Measurements from ENCODE around the gene TMEM187. TPM values are rescaled to one million over a fixed set of nuclear protein-coding genes. Genes with fewer than 3 reads are reported as not detected.

TMEM187 gene
- total and polyA plus RNA-seq, 4 experiments from 2014 or later = 10.4 to 23.8 (median 13.8) TPM

DNA sequence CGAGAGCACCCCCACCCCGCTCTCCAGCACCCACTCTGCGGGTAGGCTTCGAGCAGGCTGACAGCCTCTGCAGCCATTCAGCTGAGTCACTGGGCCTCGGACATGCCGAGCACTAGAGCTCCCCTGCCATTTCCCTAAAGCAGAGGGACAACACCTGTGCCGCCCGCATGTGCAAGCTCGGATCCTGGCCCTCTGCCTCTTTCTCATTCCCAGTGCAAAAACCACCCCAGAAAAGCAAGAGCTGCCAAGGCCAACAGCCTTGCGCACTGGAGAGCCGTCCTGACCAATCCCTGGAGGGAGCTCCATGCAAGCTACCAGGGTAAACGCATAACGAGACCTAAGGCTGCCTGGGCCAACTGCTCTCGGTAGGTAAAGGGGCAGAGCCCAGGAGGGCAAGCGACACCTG is 6.3 kb upstream of the TMEM187 start:
- H3K27ac ChIP-seq (ENCODE audit: low read depth, low read length) = peak overlapping the region; percentile 99
- peaks cover 14 to 21% of the 10 kb centered on the region in 2 donors for H3K36me3 Mint-ChIP-seq
- H3K9me3 Mint-ChIP-seq = no peaks in the 10 kb centered on the region
- intact Hi-C loops (cut with micrococcal nuclease) = no loop called here
- no peak overlapping the region for H3K4me3 ChIP-seq (ENCODE audit: low read length in 2 of 2)
- H3K4me3 Mint-ChIP-seq = peak overlapping the region in 7 of 8 donors; percentile 21 to 100 (median 100)
- peaks cover 29% of the 10 kb centered on the region for H3K36me3 ChIP-seq (ENCODE audit: insufficient read depth, low read length)
- H3K27me3 Mint-ChIP-seq = no peaks in the 10 kb centered on the region
- ChIA-PET POLR2A (ENCODE audit: partially characterized antibody) (interaction anchor here (0.6 to 10.3 kb wide), 12 partner anchors 12 to 432 kb away, joined by 3 to 176 read pairs (median 5); partner anchors contain the start of genes ARHGAP4, AVPR2, IDH3G and RPL10), CTCF (ENCODE audit: partially characterized antibody) (interaction anchor here (0.6 to 6.1 kb wide), 7 partner anchors 13 to 407 kb away, joined by 3 to 31 read pairs (median 12); partner anchors contain the start of genes ARHGAP4 and PLXNB3)
- no peaks in the 10 kb centered on the region for H3K9me3 ChIP-seq (ENCODE audit: control insufficient read depth in 1 of 2, low read length in 2 of 2)
- peaks cover 13 to 44% (median 27%) of the 10 kb centered on the region in 4 donors for H3K4me1 Mint-ChIP-seq
- no peaks in the 10 kb centered on the region for H3K27me3 ChIP-seq (ENCODE audit: insufficient read depth, low read length)
- no peak for DNase-seq
- H3K4me1 ChIP-seq (ENCODE audit: insufficient read depth, low read length) = peaks cover 44% of the 10 kb centered on the region
- peak overlapping the region in 5 of 7 donors; percentile 94 to 98 (median 95) for H3K27ac Mint-ChIP-seq

DNA sequence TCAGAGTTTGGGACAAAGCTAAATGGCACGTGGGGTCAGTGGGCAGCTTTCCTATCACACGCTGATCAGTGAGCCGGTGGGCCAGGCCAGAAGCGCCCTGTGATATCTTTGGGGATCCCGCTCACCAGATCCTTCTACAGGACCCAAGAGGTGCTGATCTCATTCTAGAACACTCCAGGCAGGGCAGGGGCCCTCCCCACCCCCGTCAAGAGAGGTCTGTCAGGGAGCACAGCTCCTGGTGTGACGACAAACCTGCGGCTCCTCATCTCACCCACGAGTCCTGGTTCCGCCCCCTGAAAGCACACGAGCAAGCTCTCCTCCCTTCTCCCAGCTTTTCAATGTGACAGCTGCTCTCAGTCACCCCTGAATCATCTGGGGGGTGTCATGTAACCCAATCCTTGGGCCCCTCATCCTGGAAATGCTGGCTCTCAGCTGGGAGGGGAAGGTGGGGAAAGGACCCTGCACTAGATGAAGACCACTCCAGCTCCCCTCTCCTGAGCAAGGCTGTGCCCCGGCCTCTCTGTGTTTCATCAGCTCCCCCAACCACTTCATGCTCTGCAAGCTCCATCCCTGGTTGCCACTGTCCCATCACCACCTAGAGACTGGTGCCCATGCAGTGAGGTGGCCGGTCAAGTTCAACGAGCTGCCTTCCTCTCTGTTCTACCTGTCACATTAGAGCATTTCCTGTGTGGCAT is 5.6 kb upstream of the TMEM187 start:
- H3K4me1 Mint-ChIP-seq = peaks cover 13 to 44% (median 29%) of the 10 kb centered on the region in 4 donors

GRCh38 chrX:153967536-153968224 is 4.9 kb upstream of the TMEM187 start:
- H3K4me3 ChIP-seq (ENCODE audit: low read length in 2 of 2) = peak overlapping the region; percentile 42 to 90
- no peaks in the 10 kb centered on the region for H3K9me3 ChIP-seq (ENCODE audit: control insufficient read depth in 1 of 2, low read length in 2 of 2)
- Mint-ChIP-seq H3K27ac (peak overlapping the region; percentile 94 to 99 (median 96)), H3K36me3 (peaks cover 9 to 18% of the 10 kb centered on the region in 2 donors), H3K27me3 (peaks cover 0 to 1% of the 10 kb centered on the region in 2 donors), H3K4me1 (peaks cover 13 to 44% (median 29%) of the 10 kb centered on the region in 4 donors), H3K4me3 (peak overlapping the region; percentile 92 to 100 (median 100)), H3K9me3 (no peaks in the 10 kb centered on the region)
- H3K27me3 ChIP-seq (ENCODE audit: insufficient read depth, low read length) = no peaks in the 10 kb centered on the region
- intact Hi-C loops (cut with micrococcal nuclease) = no loop called here
- ChIA-PET CTCF (ENCODE audit: partially characterized antibody) (interaction anchor here (1.0 to 6.1 kb wide), 9 partner anchors 15 to 204 kb away, joined by 3 to 31 read pairs (median 6); partner anchors contain the start of genes ARHGAP4 and PLXNB3), POLR2A (ENCODE audit: partially characterized antibody) (interaction anchor here (0.8 to 10.3 kb wide), 14 partner anchors 13 to 430 kb away, joined by 3 to 176 read pairs (median 6); partner anchors contain the start of genes ARHGAP4, AVPR2, IDH3G and IRAK1)
- H3K27ac ChIP-seq (ENCODE audit: low read depth, low read length) = peak overlapping the region; percentile 99
- H3K4me1 ChIP-seq (ENCODE audit: insufficient read depth, low read length) = peaks cover 44% of the 10 kb centered on the region
- peak; percentile 42 to 70 (median 50) for DNase-seq
- peaks cover 15% of the 10 kb centered on the region for H3K36me3 ChIP-seq (ENCODE audit: insufficient read depth, low read length)

More for the DNA sequence above, 5.6 kb upstream of the TMEM187 start:
- Mint-ChIP-seq H3K4me3 (peak overlapping the region; percentile 92 to 100 (median 100)), H3K36me3 (peaks cover 16 to 18% of the 10 kb centered on the region in 2 donors), H3K9me3 (no peaks in the 10 kb centered on the region), H3K27ac (peak overlapping the region; percentile 94 to 99 (median 96)), H3K27me3 (peaks cover 0 to 1% of the 10 kb centered on the region in 2 donors)
- H3K9me3 ChIP-seq (ENCODE audit: control insufficient read depth in 1 of 2, low read length in 2 of 2) = no peaks in the 10 kb centered on the region
- H3K4me3 ChIP-seq (ENCODE audit: low read length in 2 of 2) = peak overlapping the region; percentile 24 to 90
- CTCF ChIA-PET (ENCODE audit: partially characterized antibody) = interaction anchor here (1.0 to 6.1 kb wide), 7 partner anchors 14 to 407 kb away, joined by 3 to 31 read pairs (median 12); partner anchors contain the start of genes ARHGAP4 and PLXNB3
- peaks cover 22% of the 10 kb centered on the region for H3K36me3 ChIP-seq (ENCODE audit: insufficient read depth, low read length)
- H3K27ac ChIP-seq (ENCODE audit: low read depth, low read length) = peak overlapping the region; percentile 99
- no peaks in the 10 kb centered on the region for H3K27me3 ChIP-seq (ENCODE audit: insufficient read depth, low read length)
- peaks cover 44% of the 10 kb centered on the region for H3K4me1 ChIP-seq (ENCODE audit: insufficient read depth, low read length)
- DNase-seq = peak in 1 of 5 donors; percentile 74
- POLR2A ChIA-PET (ENCODE audit: partially characterized antibody) = interaction anchor here (0.9 to 10.3 kb wide), 13 partner anchors 13 to 431 kb away, joined by 3 to 176 read pairs (median 5); partner anchors contain the start of genes ARHGAP4, AVPR2, IDH3G and IRAK1
- intact Hi-C loops (cut with micrococcal nuclease) = no loop called here

GRCh38 chrX:153968255-153968654 is 4.3 kb upstream of the TMEM187 start:
- Histone ChIP-seq H3K27me3 (ENCODE audit: insufficient read depth, low read length) (no peaks in the 10 kb centered on the region), H3K4me1 (ENCODE audit: insufficient read depth, low read length) (peaks cover 45% of the 10 kb centered on the region), H3K9me3 (ENCODE audit: control insufficient read depth in 1 of 2, low read length in 2 of 2) (no peaks in the 10 kb centered on the region), H3K36me3 (ENCODE audit: insufficient read depth, low read length) (peaks cover 10% of the 10 kb centered on the region), H3K4me3 (ENCODE audit: low read length in 2 of 2) (peak overlapping the region; percentile 42 to 90), H3K27ac (ENCODE audit: low read depth, low read length) (peak overlapping the region; percentile 99)
- intact Hi-C loops (cut with micrococcal nuclease) = no loop called here
- ChIA-PET CTCF (ENCODE audit: partially characterized antibody) (interaction anchor here (1.0 to 6.1 kb wide), 10 partner anchors 12 to 82 kb away, joined by 3 to 31 read pairs (median 6); partner anchors contain the start of gene ARHGAP4), POLR2A (ENCODE audit: partially characterized antibody) (interaction anchor here (0.8 to 10.3 kb wide), 15 partner anchors 9 to 405 kb away, joined by 3 to 176 read pairs (median 4); partner anchors contain the start of genes ARHGAP4 and IRAK1)
- peak in 1 of 5 donors; percentile 44 for DNase-seq
- H3K27me3 Mint-ChIP-seq = peaks cover 0 to 1% of the 10 kb centered on the region in 2 donors
- H3K36me3 Mint-ChIP-seq = peaks cover 4 to 18% of the 10 kb centered on the region in 2 donors
- H3K9me3 Mint-ChIP-seq = no peaks in the 10 kb centered on the region
- H3K27ac Mint-ChIP-seq = peak overlapping the region; percentile 94 to 99 (median 96)
- peak overlapping the region; percentile 92 to 100 (median 100) for H3K4me3 Mint-ChIP-seq
- H3K4me1 Mint-ChIP-seq = peaks cover 13 to 47% (median 32%) of the 10 kb centered on the region in 4 donors

- Mint-ChIP-seq H3K9me3 (no peaks in the 10 kb centered on the region), H3K4me3 (peak overlapping the region; percentile 92 to 100 (median 100)), H3K27ac (peak overlapping the region; percentile 94 to 99 (median 96)), H3K36me3 (peaks cover 4 to 18% of the 10 kb centered on the region in 2 donors), H3K27me3 (peaks cover 0 to 1% of the 10 kb centered on the region in 2 donors), H3K4me1 (peaks cover 13 to 52% (median 37%) of the 10 kb centered on the region in 4 donors)
- CTCF ChIA-PET (ENCODE audit: partially characterized antibody) = interaction anchor here (0.8 to 6.1 kb wide), 10 partner anchors 12 to 81 kb away, joined by 3 to 31 read pairs (median 4); partner anchors contain the start of gene ARHGAP4
- POLR2A ChIA-PET (ENCODE audit: partially characterized antibody) = interaction anchor here (0.9 to 10.3 kb wide), 13 partner anchors 9 to 404 kb away, joined by 3 to 176 read pairs (median 4); partner anchors contain the start of genes ARHGAP4 and IRAK1
- H3K36me3 ChIP-seq (ENCODE audit: insufficient read depth, low read length) = peaks cover 5% of the 10 kb centered on the region
- intact Hi-C loops (cut with micrococcal nuclease) = no loop called here
- peak overlapping the region; percentile 42 to 90 for H3K4me3 ChIP-seq (ENCODE audit: low read length in 2 of 2)
- H3K27ac ChIP-seq (ENCODE audit: low read depth, low read length) = peak overlapping the region; percentile 99
- peak in 4 of 5 donors; percentile 40 to 69 (median 44) for DNase-seq
- H3K4me1 ChIP-seq (ENCODE audit: insufficient read depth, low read length) = peaks cover 50% of the 10 kb centered on the region
- H3K9me3 ChIP-seq (ENCODE audit: control insufficient read depth in 1 of 2, low read length in 2 of 2) = no peaks in the 10 kb centered on the region
- H3K27me3 ChIP-seq (ENCODE audit: insufficient read depth, low read length) = no peaks in the 10 kb centered on the region
Measured at GRCh38 chrX:153968754-153969124, 3.8 kb upstream of the TMEM187 start.

DNA sequence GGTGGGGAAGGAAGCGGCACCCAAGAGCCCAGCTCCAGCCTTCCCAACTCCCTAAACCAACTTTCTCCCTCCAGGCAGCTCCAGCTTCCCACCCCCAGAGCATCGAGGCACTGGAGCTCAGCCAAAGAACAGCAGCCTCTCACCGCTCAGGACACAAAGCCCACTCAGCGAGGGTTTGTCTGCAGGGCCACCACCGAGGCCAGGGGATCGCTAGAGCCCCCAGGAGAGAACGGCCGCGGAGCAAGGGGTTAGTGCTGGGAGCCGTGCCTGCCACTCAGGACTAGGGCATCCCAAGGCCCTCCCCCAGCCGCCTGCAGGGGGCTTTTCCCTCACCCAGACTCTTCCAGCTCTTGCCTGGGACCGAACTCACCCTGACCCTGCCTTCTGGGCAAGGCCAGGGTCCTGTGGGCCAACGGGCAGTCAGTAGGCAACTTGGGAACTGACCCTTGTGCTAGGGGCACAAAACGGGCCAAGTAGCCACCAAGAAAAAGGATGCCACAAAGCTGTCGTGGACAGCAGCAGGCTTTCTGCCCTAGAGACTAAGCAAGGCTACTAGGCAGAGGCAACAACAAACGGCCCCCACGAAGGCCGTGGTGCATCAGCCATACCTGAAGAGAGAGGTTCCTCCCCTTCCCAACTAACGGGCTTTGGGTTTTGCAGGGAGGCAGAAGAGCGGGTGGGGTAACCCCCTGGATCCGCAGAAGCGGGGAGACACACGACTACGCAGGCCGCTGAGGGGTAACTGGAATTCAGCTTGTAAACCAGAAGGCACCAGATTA is 3.2 kb upstream of the TMEM187 start:
- Mint-ChIP-seq H3K27me3 (peaks cover 0 to 1% of the 10 kb centered on the region in 2 donors), H3K4me1 (peaks cover 16 to 58% (median 41%) of the 10 kb centered on the region in 4 donors), H3K9me3 (no peaks in the 10 kb centered on the region), H3K4me3 (peak overlapping the region; percentile 92 to 100 (median 100)), H3K27ac (peak overlapping the region; percentile 87 to 99 (median 95)), H3K36me3 (peaks cover 4 to 18% of the 10 kb centered on the region in 2 donors)
- peaks cover 56% of the 10 kb centered on the region for H3K4me1 ChIP-seq (ENCODE audit: insufficient read depth, low read length)
- H3K9me3 ChIP-seq (ENCODE audit: control insufficient read depth in 1 of 2, low read length in 2 of 2) = no peaks in the 10 kb centered on the region
- peak overlapping the region; percentile 99 for H3K27ac ChIP-seq (ENCODE audit: low read depth, low read length)
- no peak for DNase-seq
- H3K27me3 ChIP-seq (ENCODE audit: insufficient read depth, low read length) = no peaks in the 10 kb centered on the region
- H3K36me3 ChIP-seq (ENCODE audit: insufficient read depth, low read length) = no peaks in the 10 kb centered on the region
- ChIA-PET CTCF (ENCODE audit: partially characterized antibody) (interaction anchor here (0.8 to 6.1 kb wide), 7 partner anchors 11 to 49 kb away, joined by 3 to 31 read pairs (median 12); partner anchors contain the start of gene ARHGAP4), POLR2A (ENCODE audit: partially characterized antibody) (interaction anchor here (0.9 to 10.3 kb wide), 12 partner anchors 10 to 404 kb away, joined by 3 to 176 read pairs (median 4); partner anchors contain the start of genes ARHGAP4 and IRAK1)
- intact Hi-C loops (cut with micrococcal nuclease) = no loop called here
- peak overlapping the region; percentile 61 to 90 for H3K4me3 ChIP-seq (ENCODE audit: low read length in 2 of 2)
